Body of pancreas (tissue), 4 donors: ENCODE data around the gene UNCX.

Experiments used
- POLR2A ChIP-seq, 3 donors: fragments of 450-650 bp; IDR thresholded peaks; one replicate each; pipeline ENCODE4 v1.6.1; 2016; ENCODE audit warnings: antibody characterized with exemption in 3 of 3, mild to moderate bottlenecking in 2 of 3
- TF ChIP-seq, protein P1 (sequence below), 7 experiments: fragments of 450-650 bp in 4 of 7; fragments of 200-600 bp in 3 of 7; sonication (generic) in 3 of 7; IDR thresholded peaks; one replicate each; pipeline ENCODE4 v1.5.1; 2016 to 2019; ENCODE audit warnings: antibody characterized with exemption in 7 of 7

DNA sequence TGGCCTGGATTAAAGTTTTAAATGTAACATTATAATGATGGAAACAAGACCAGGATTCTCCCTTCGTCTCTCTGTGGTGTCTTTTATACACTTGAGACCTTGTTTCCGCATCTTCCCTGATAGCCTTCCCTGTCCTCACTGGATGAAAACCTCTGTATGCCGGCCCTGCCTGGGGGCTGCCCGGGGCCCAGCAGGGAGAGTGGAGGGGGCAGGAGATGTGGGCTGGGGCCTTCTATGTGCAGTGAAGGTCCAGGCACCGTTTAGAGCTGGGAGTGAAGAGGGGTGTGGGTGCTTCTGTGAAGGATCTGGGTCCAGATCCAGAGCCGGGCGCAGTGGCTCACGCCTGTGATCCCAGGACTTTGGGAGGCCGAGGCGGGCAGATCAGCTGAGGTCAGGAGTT lies 50.7 kb downstream of the UNCX start:
- TF ChIP-seq, protein P1, sequence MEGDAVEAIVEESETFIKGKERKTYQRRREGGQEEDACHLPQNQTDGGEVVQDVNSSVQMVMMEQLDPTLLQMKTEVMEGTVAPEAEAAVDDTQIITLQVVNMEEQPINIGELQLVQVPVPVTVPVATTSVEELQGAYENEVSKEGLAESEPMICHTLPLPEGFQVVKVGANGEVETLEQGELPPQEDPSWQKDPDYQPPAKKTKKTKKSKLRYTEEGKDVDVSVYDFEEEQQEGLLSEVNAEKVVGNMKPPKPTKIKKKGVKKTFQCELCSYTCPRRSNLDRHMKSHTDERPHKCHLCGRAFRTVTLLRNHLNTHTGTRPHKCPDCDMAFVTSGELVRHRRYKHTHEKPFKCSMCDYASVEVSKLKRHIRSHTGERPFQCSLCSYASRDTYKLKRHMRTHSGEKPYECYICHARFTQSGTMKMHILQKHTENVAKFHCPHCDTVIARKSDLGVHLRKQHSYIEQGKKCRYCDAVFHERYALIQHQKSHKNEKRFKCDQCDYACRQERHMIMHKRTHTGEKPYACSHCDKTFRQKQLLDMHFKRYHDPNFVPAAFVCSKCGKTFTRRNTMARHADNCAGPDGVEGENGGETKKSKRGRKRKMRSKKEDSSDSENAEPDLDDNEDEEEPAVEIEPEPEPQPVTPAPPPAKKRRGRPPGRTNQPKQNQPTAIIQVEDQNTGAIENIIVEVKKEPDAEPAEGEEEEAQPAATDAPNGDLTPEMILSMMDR (IDR thresholded peaks at IDR 0.05), result no peak
- TF ChIP-seq POLR2A (IDR thresholded peaks at IDR 0.05), result no peak
